GM19023 (cell line): ENCODE results near the gene MCU.
"Not testable (repeated sequence)": the region's sequence is repeated elsewhere in the genome, so short reads cannot be mapped to it uniquely, and the experiment has no call there.

Source experiments
- ATAC-seq: cut with Tn5 transposase; IDR thresholded peaks from one replicate; pipeline ENCODE4 v1.9.1; 2021; ENCODE audit warnings: mild to moderate bottlenecking, moderate library complexity; ENCODE audit not compliant: unreplicated experiment

Gene MCU

DNA sequence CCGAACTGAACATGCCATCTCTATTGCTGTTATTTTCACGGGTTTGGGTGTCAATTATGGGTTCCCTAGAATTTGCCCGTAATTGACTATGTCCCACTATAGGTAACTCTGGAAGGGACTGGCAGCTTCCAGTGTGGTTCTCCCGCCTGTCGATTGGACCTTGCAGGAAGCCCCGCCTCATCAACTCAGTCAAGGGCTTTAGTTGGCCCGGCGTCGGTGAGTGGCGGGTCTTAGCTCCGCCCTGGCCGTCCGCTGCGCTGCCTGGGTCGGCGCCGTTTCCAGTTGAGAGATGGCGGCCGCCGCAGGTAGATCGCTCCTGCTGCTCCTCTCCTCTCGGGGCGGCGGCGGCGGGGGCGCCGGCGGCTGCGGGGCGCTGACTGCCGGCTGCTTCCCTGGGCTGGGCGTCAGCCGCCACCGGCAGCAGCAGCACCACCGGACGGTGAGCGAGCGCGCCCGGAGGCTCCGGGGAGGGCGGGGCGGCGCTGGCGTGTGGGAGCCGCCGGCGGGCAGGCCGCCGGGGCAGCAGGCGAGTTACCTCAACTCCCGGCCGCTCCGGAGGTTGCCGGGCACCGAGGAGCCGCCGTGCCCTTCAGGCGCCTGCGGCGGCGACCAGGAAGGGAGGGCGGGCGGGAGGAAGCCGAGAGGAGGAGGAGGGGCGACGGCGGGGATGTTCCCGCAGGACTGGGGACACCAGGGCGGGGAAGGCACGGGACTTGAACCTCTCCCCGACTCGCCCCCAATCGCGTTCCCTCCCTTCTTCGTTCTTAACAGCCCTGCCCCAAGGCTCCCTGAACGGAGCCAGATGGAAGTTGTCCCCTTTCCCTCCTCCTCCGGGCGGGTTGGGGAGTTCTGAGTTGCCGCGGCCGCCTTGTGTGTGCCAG is at the start of gene MCU:
TSS of gene MCU (plus strand) at position 281 of the 881 bp plus-strand sequence. CDS start at position 290, 9 bp downstream.
- peak; percentile 94 for ATAC-seq

DNA sequence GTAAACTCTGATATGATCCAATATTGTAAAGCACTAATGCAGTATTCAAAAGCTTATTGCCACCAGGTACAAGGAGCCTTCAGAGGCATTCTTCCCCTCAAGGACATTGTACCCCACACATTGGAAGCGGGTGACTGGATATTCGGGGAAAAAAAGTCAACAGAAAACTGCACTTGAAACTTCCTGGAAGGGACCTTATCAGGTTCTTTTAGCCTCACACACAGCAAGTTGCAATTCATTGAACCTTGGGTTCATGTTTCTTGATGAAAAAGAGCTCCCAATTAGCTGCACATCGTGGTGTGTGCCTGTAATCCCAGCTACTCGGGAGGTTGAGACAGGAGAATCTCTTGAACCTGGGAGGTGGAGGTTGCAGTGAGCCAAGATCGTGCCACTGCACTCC is 49.6 kb upstream of the MCU start:
- no peak for ATAC-seq

- no peak for ATAC-seq
Observed at GRCh38 chr10:72645263-72645858, 46.6 kb upstream of the MCU start.

GRCh38 chr10:72646971-72647370 is 45.0 kb upstream of the MCU start:
- not testable (repeated sequence) for ATAC-seq

DNA sequence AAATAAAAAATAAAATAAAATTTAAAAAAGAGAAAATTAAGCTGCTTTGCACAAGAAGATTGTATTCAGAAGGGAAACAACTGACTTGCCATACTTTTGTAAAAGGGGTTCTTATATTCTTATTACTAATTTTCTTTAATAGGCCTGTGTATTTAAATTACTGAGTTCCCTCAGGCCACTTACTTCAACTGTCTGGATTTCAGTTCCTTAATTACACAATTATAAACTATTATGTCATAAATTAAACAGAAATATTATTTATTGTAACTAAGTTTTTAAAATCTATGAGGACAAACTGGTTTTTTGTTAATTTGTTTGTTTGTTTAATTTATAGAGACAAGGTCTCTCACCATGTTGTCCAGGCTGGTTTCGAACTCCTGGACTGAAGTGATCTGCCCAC is 43.6 kb upstream of the MCU start:
- no peak for ATAC-seq

- no peak for ATAC-seq
Observed at GRCh38 chr10:72649291-72649690, 42.7 kb upstream of the MCU start.

DNA sequence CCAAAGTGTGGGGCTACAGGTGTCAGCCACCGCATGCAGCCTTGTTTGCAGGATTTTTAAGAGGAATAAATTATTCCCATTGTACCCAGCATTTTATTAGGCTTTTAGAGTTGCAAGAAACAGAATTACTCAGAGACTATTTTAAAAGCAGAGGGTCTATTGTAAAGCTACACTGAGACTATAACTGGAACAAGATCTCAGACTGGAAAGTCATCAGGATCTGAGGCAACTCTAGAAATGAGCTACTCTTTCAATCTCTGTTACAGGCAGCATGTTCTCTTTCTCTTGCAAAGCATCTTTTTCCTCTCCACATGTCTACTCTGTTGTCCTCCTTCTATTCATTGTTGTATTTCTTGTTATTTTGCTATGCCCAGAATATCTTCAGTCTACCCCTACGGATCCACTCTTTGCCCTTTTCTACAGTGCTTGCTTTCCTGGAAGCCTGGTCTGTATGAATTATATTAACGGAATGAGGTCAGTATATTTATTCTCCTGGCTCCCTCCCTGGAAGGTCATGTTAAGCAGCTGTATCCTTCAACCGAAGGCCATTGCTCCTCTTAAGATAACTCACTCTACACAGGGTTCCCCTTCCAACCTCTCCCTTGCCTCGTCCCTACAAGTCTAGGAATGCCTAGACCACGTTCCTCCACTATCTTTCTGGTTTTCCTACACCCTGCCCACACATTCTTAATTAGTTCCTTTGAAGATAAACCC is 38.4 kb upstream of the MCU start:
- ATAC-seq: no peak

GRCh38 chr10:72654720-72655119 is 37.2 kb upstream of the MCU start:
- ATAC-seq: no peak

- ATAC-seq: no peak
Observed at GRCh38 chr10:72658696-72659400, 33.1 kb upstream of the MCU start.

- no peak for ATAC-seq
Observed at GRCh38 chr10:72659694-72660093, 32.2 kb upstream of the MCU start.

DNA sequence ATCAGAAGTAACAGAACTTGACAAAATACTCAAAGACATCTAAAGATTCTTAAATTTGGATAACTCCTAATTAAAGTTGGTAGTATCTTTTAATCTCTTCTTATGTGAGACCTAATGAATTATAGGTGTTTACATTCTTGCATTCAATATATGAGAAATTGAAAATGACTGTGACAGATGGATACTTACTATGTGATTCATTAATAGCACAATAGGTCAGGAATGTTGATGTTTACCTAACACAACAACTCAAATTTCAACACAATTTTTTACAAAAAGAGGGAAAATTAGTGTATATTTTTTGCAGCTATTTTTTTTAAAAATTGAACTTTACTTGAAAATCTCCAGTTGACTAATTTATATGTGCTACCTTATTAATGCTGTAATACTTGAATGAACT is 31.7 kb upstream of the MCU start:
- no peak for ATAC-seq

GRCh38 chr10:72661431-72661830 is 30.5 kb upstream of the MCU start:
- no peak for ATAC-seq

DNA sequence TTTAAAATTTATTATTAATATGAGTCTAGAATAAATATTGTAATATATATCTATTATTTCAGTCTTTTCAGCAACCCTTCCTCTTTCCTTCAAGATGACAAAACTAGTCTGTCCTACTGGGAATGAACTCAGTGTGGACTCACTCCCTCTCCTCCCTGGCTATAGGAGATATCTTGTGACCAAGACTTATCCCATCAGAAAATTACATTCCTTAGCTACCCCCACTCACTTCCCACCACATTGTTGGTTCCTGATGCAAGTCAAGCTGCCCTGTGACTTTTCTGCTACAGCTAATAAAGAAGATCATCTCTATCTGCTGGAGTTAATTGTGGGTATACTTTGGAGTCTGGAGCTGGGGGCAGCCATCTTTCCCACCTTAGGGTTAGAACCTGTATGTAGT is 28.0 kb upstream of the MCU start:
- no peak for ATAC-seq

- ATAC-seq: no peak
Observed at GRCh38 chr10:72665925-72666324, 26.0 kb upstream of the MCU start.

DNA sequence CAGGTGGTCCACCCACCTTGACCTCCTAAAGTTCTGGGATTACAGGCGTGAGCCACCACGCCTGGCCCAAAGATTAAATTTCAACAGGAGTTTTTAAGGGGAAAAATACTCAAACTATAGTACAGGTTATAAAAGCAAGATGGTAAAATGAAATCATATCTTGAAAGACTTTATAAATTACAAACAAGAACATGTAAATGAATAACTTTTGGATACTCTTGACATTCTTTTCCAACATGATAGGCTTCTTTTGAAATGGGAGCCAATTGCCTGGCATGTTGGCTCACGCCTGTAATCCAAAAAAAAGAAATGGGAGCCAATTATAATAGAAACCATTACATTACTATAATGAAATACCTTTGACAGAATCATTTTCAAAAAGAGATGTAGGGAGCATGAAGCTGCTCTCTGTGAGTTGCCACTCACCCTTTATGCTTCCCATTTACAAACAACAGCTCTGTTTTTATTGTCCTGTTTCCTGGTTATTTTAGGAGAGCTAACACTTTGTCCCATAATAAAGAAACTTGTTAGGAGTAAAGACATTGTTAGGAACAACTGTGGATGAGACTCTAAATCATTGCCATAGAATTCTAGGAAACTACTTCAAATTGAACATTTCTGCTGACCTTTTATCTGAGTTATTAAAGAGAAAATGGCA is 24.6 kb upstream of the MCU start:
- ATAC-seq: no peak

GRCh38 chr10:72673280-72673679 is 18.7 kb upstream of the MCU start:
- no peak for ATAC-seq

DNA sequence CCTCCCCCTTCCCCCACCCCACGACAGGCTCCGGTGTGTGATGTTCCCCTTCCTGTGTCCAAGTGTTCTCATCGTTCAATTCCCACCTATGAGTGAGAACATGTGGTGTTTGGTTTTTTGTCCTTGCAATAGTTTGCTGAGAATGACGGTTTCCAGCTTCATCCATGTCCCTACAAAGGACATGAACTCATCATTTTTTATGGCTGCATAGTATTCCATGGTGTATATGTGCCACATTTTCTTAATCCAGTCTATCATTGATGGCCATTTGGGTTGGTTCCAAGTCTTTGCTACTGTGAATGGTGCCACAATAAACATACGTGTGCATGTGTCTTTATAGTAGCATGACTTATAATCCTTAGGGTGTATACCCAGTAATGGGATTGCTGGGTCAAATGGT is 17.8 kb upstream of the MCU start:
- ATAC-seq: not testable (repeated sequence)

DNA sequence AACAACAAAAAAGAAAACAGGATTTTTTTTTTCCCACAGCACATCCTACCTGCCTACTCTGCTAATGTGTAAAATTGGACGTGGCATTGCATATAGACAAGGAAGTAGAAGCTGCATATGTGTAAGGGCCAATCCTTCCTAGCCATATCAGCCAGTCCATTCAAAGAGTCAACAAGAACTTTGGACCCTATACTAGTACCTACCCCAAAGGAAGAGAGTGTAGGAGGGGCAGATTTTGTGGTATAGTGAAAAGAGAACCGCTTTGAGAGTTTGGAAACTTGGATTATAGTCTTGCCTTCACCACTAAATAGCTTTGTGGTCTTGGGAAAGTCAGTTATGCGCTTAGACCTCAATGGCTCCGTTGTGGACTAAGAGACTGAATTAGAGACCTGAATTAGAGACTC is 12.1 kb upstream of the MCU start:
- no peak for ATAC-seq

- ATAC-seq: no peak
Observed at GRCh38 chr10:72682638-72683037, 9.3 kb upstream of the MCU start.

- ATAC-seq: no peak
Observed at GRCh38 chr10:72685264-72685921, 6.5 kb upstream of the MCU start.
